ENCODE data around the gene BMPR1A.

The BMPR1A gene

GRCh38 chr10:86727470-86727869 lies 28.9 kb upstream of the BMPR1A start:
- TF ChIP-seq CTCF (IDR thresholded peaks at IDR 0.05; ENCODE audit: low read depth, low read length, poor library complexity, severe bottlenecking) (no peak), EZH2phosphoT487 (IDR thresholded peaks at IDR 0.05; ENCODE audit: borderline replicate concordance, low read length) (no peak)
- peaks cover 5% of the 10 kb centered on the region; the same call in 1 of the 2 replicates for H3K27me3 ChIP-seq (ENCODE audit: control insufficient read depth, low read length)
- no peaks in the 10 kb centered on the region for H3K9me2 ChIP-seq (replicated peaks; ENCODE audit: control insufficient read depth, low read length)
- no peaks in the 10 kb centered on the region for H3K9me3 ChIP-seq (ENCODE audit: control insufficient read depth, insufficient read depth, low read length)
- H3K79me2 ChIP-seq (ENCODE audit: control insufficient read depth, low read length): no peaks in the 10 kb centered on the region
- H3F3A ChIP-seq (ENCODE audit: control insufficient read depth, insufficient read depth): no peaks in the 10 kb centered on the region
- 0 out of 2 replicates have a peak, but pooled peaks cover 5% of the 10 kb centered on the region for H4K20me1 ChIP-seq (ENCODE audit: control insufficient read depth, insufficient read depth, low read depth, low read length)
- no peak overlapping the region for H3K4me3 ChIP-seq (ENCODE audit: low read length)
- H3K27ac ChIP-seq (ENCODE audit: low read depth, low read length): no peak overlapping the region
- no peaks in the 10 kb centered on the region for H3K36me3 ChIP-seq (ENCODE audit: control insufficient read depth, low read length)
- peaks cover 10% of the 10 kb centered on the region for H3K4me1 ChIP-seq (ENCODE audit: control insufficient read depth, low read length)
- H3K4me2 ChIP-seq (ENCODE audit: low read length): no peak overlapping the region

- Histone ChIP-seq H3K36me3 (ENCODE audit: control insufficient read depth, low read length) (no peaks in the 10 kb centered on the region), H4K20me1 (ENCODE audit: control insufficient read depth, insufficient read depth, low read depth, low read length) (0 out of 2 replicates have a peak, but pooled peaks cover 5% of the 10 kb centered on the region), H3K9me2 (replicated peaks; ENCODE audit: control insufficient read depth, low read length) (no peaks in the 10 kb centered on the region), H3K4me2 (ENCODE audit: low read length) (no peak overlapping the region), H3K4me3 (ENCODE audit: low read length) (no peak overlapping the region), H3K79me2 (ENCODE audit: control insufficient read depth, low read length) (no peaks in the 10 kb centered on the region), H3K4me1 (ENCODE audit: control insufficient read depth, low read length) (peaks cover 7% of the 10 kb centered on the region), H3K27me3 (ENCODE audit: control insufficient read depth, low read length) (peaks cover 5% of the 10 kb centered on the region; the same call in 1 of the 2 replicates), H3F3A (ENCODE audit: control insufficient read depth, insufficient read depth) (no peaks in the 10 kb centered on the region), H3K27ac (ENCODE audit: low read depth, low read length) (no peak overlapping the region), H3K9me3 (ENCODE audit: control insufficient read depth, insufficient read depth, low read length) (no peaks in the 10 kb centered on the region)
- TF ChIP-seq EZH2phosphoT487 (IDR thresholded peaks at IDR 0.05; ENCODE audit: borderline replicate concordance, low read length): no peak
- TF ChIP-seq CTCF (IDR thresholded peaks at IDR 0.05; ENCODE audit: low read depth, low read length, poor library complexity, severe bottlenecking): no peak
These were observed 28.4 kb upstream of the BMPR1A start for GRCh38 chr10:86728056-86728455.

GRCh38 chr10:86729677-86730076 lies 26.7 kb upstream of the BMPR1A start:
- TF ChIP-seq CTCF (IDR thresholded peaks at IDR 0.05; ENCODE audit: low read depth, low read length, poor library complexity, severe bottlenecking): no peak
- no peak for TF ChIP-seq EZH2phosphoT487 (IDR thresholded peaks at IDR 0.05; ENCODE audit: borderline replicate concordance, low read length)
- H3K36me3 ChIP-seq (ENCODE audit: control insufficient read depth, low read length): no peaks in the 10 kb centered on the region
- H3K9me2 ChIP-seq (replicated peaks; ENCODE audit: control insufficient read depth, low read length): no peaks in the 10 kb centered on the region
- H3K4me1 ChIP-seq (ENCODE audit: control insufficient read depth, low read length): no peaks in the 10 kb centered on the region
- H3K27me3 ChIP-seq (ENCODE audit: control insufficient read depth, low read length): peaks cover 15% of the 10 kb centered on the region
- H3K27ac ChIP-seq (ENCODE audit: low read depth, low read length): no peak overlapping the region
- H3K4me2 ChIP-seq (ENCODE audit: low read length): no peak overlapping the region
- H3F3A ChIP-seq (ENCODE audit: control insufficient read depth, insufficient read depth): no peaks in the 10 kb centered on the region
- H4K20me1 ChIP-seq (ENCODE audit: control insufficient read depth, insufficient read depth, low read depth, low read length): 0 out of 2 replicates have a peak, but pooled peaks cover 5% of the 10 kb centered on the region
- H3K9me3 ChIP-seq (ENCODE audit: control insufficient read depth, insufficient read depth, low read length): no peaks in the 10 kb centered on the region
- H3K79me2 ChIP-seq (ENCODE audit: control insufficient read depth, low read length): no peaks in the 10 kb centered on the region
- no peak overlapping the region for H3K4me3 ChIP-seq (ENCODE audit: low read length)

All from DOHH2 (cell line).